GM10266 (cell line): ENCODE results near the gene TRIP6.

ENCODE experiments used
- DNase-seq: peaks from one replicate; pipeline ENCODE4 v3.0.0; 2012; ENCODE audit errors: extremely low spot score
- TF ChIP-seq, protein P1 (sequence below): IDR thresholded peaks from 2 replicates; pipeline ENCODE4 v1.5.1; 2012; ENCODE audit warnings: mild to moderate bottlenecking, low read depth; ENCODE audit not compliant: control insufficient read depth, insufficient read depth; ENCODE audit errors: missing control alignments

TRIP6 gene

DNA sequence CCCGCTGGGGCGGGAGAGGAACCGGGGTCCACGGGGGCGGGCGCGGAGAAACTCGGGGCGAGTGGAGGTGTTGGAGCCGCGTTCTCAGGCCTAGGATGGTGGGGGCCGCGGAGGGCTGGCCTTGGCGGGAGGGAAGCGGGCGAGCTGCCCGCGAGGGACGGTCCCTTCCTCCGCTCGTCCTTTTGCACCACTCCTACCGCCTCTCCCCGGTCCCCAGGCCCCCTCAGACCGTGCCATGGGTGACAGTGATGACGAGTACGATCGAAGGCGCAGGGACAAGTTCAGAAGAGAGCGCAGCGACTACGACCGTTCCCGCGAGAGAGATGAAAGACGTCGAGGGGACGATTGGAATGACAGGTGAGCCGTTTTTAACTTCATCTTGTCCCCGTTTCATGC lies 8.2 kb downstream of the TRIP6 start:
- no peak for DNase-seq
- TF ChIP-seq, protein P1, sequence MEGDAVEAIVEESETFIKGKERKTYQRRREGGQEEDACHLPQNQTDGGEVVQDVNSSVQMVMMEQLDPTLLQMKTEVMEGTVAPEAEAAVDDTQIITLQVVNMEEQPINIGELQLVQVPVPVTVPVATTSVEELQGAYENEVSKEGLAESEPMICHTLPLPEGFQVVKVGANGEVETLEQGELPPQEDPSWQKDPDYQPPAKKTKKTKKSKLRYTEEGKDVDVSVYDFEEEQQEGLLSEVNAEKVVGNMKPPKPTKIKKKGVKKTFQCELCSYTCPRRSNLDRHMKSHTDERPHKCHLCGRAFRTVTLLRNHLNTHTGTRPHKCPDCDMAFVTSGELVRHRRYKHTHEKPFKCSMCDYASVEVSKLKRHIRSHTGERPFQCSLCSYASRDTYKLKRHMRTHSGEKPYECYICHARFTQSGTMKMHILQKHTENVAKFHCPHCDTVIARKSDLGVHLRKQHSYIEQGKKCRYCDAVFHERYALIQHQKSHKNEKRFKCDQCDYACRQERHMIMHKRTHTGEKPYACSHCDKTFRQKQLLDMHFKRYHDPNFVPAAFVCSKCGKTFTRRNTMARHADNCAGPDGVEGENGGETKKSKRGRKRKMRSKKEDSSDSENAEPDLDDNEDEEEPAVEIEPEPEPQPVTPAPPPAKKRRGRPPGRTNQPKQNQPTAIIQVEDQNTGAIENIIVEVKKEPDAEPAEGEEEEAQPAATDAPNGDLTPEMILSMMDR = no peak

DNA sequence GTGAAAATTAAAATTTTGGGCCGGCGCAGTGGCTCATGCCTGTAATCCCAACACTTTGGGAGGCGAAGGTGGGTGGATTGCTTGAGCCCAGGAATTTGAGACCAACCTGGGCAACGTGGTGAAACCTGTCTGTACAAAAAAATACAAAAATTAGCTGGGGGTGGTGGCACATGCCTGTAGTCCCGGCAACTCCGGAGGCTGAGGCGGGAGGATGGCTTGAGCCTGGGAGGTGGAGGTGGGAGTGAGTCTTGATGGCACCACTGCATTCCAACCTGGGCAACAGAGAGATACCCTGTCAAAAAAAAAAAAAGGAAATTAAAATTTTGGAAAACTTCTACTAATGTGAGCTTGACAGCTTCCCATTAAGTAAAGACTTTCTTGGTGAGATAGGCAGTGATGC lies 10.8 kb downstream of the TRIP6 start:
- DNase-seq = no peak
- TF ChIP-seq, protein P1 = no peak

DNA sequence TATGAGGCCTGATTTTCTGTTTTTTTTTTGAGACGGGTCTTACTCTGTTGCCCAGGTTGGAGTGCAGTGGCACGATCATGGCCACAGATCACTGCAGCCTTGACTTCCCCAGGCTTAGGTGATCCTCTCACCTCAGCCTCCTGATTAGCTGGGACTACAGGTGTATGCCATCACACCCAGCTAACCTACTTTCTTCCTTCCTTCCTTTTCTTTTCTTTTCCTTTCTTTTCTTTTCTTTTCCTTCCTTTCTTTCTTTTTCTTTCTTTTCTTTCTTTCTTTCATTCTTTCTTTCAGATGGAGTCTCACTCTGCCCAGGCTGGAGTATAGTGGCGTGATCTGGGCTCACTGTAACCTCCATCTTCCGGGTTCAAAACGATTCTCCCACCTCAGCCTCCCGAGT lies 11.5 kb downstream of the TRIP6 start:
- TF ChIP-seq, protein P1 = no peak
- DNase-seq = no peak

GRCh38 chr7:100879685-100880261 lies 12.6 kb downstream of the TRIP6 start:
- TF ChIP-seq, protein P1 = no peak
- no peak for DNase-seq

DNA sequence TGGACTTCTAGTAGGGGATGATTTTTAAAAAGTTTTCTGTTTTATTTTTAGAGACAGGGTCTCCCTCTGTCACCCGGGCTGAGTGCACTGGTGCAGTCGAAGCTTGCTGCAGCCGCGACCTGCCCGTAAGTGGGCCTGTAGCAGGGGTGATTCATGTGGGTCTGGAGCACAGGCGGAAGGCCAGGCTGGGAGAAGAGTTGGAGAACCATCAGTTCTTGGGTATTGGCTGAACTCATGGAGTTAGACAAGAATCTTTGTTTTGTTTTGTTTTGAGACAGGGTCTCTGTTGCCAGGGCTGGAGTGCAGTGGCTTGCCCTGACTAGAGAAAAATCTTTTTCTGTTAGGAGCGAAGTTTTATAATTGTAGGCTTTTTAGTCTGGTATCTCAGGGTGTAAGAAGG lies 13.5 kb downstream of the TRIP6 start:
- no peak for DNase-seq
- TF ChIP-seq, protein P1 = no peak

DNA sequence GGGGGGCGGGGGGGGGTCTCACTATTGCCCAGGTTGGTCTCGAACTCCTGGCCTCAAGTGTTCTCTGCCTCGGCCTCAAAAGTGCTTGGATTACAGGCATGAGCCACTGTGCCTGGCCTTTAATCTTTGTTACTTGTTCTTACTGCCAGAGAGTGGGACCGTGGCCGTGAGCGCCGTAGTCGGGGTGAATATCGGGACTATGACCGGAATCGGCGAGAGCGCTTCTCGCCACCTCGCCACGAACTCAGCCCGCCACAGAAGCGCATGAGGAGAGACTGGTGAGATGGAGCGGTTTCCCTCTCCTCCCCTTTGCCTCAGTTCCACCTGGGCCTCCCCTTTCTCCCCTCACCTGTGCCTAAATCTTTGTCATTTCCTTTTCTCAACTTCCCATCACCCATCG lies 13.9 kb downstream of the TRIP6 start:
- no peak for DNase-seq
- TF ChIP-seq, protein P1 = no peak

- no peak for DNase-seq
- TF ChIP-seq, protein P1 = no peak
Observed at GRCh38 chr7:100882201-100882600, 15.0 kb downstream of the TRIP6 start.
